ENCODE measurements around the gene PCDHGA9.

GRCh38 chr5:141384471-141385267 lies 17.9 kb upstream of the PCDHGA9 start:
- TF ChIP-seq CTCF (IDR thresholded peaks at IDR 0.05; ENCODE audit: insufficient read depth, low read depth, low read length): no peak
- TF ChIP-seq EZH2 (IDR thresholded peaks at IDR 0.05; ENCODE audit: insufficient read depth, low read length): no peak

All from astrocyte (in vitro differentiated cells and primary cell).